Fibroblast of pulmonary artery (primary cell): ENCODE measurements around the gene MYH11.
A peak's percentile ranks its signal among the peaks of the same experiment; 100 is the strongest.
"Not testable (repeated sequence)": the region's sequence is repeated elsewhere in the genome, so short reads cannot be mapped to it uniquely, and the experiment has no call there.

Experiments used
- DNase-seq: peaks from one replicate; pipeline ENCODE4 v3.0.0-alpha.2; 2010; ENCODE audit warnings: low read depth
- H3K4me3 ChIP-seq: replicated peaks from 2 replicates; pipeline ENCODE4 v1.5.1; 2011; ENCODE audit warnings: low read depth, mild to moderate bottlenecking, control low read depth, low read length, moderate library complexity
- CTCF ChIP-seq: IDR thresholded peaks from 2 replicates; pipeline ENCODE4 v1.5.1; 2011; ENCODE audit warnings: mild to moderate bottlenecking, control low read depth, low read length, inconsistent platforms; ENCODE audit errors: missing control alignments

The MYH11 gene

GRCh38 chr16:15703029-15703736, 153.6 kb downstream of the MYH11 start:
- no peak overlapping the region for H3K4me3 ChIP-seq
- TF ChIP-seq CTCF: no peak
- no peak for DNase-seq

GRCh38 chr16:15701975-15702970, 154.6 kb downstream of the MYH11 start:
- no peak for TF ChIP-seq CTCF
- peak; percentile 25 for DNase-seq
- H3K4me3 ChIP-seq: no peak overlapping the region

- H3K4me3 ChIP-seq: no peak overlapping the region
These were observed 155.5 kb downstream of the MYH11 start for GRCh38 chr16:15701367-15701766.

DNA sequence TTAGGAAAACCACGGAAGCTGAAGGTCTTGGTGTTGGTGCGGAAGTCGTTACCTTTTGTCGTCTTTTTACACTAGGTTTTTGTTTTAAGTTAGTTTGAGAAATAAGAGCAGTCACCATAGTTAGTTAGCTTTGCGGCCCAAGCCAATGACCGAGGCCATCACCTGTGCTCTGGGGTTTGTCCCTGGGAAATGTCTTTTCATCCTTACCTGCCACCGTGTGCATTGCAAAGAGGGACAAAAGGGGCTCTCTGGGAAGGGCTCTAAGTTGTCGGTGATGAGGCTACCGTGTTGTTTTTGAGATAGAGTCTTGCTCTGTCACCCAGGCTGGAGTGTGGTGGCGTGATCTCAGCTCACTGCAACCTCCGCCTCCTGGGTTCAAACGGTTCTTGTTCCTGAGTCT, 157.0 kb downstream of the MYH11 start:
- H3K4me3 ChIP-seq: no peak overlapping the region
- TF ChIP-seq CTCF: no peak
- no peak for DNase-seq

More at GRCh38 chr16:15701367-15701766, 155.5 kb downstream of the MYH11 start:
- DNase-seq: no peak
- no peak for TF ChIP-seq CTCF

GRCh38 chr16:15694499-15694898, 162.3 kb downstream of the MYH11 start:
- no peak for TF ChIP-seq CTCF
- DNase-seq: no peak
- H3K4me3 ChIP-seq: no peak overlapping the region

DNA sequence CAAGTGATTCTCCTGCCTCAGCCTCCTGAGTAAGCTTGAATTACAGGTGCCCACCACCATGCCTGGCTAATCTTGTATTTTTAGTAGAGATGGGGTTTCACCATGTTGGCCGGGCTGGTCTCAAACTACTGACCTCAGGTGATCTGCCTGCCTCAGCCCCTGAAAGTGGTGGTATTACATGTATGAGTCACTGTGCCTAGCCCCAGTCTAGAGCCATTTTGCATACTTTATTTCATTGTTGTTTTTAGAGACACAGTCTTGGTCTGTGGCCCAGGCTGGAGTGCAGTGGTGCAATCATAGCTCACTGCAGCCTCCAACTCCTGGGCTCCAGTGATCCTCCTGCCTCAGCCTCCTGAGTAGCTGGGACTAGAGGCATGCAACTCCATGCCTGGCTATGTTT, 164.3 kb downstream of the MYH11 start:
- not testable (repeated sequence) for DNase-seq, H3K4me3 ChIP-seq

DNA sequence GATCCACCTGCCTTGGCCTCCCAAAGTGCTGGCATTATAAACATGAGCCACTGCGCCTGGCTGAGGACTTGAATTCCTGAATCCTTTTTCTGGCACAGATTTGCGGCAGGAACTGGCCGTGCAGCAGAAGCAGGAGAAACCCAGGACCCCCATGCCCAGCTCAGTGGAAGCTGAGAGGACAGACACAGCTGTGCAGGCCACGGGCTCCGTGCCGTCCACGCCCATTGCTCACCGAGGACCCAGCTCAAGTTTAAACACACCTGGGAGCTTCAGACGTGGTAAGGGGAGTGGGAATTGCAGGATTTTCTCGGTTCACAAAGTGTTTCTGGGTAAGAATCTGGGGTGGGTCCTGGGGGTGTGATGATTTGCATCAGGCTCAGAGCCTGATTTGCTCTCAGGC, 165.8 kb downstream of the MYH11 start:
- no peak overlapping the region for H3K4me3 ChIP-seq
- TF ChIP-seq CTCF: no peak
- no peak for DNase-seq
